Activated CD8-positive, alpha-beta memory T cell treated with anti-CD3 and anti-CD28 coated beads, Interleukin-2, amount 50 U/mL, for 1 hour (primary cell): Measurements from ENCODE around the gene ID4.

Source experiments
- DNase-seq: peaks from one replicate; pipeline ENCODE4 v3.0.0-alpha.2; 2020; ENCODE audit errors: extremely low read depth

The ID4 gene

GRCh38 chr6:19860235-19860877, 23.2 kb downstream of the ID4 start:
- DNase-seq, result no peak

DNA sequence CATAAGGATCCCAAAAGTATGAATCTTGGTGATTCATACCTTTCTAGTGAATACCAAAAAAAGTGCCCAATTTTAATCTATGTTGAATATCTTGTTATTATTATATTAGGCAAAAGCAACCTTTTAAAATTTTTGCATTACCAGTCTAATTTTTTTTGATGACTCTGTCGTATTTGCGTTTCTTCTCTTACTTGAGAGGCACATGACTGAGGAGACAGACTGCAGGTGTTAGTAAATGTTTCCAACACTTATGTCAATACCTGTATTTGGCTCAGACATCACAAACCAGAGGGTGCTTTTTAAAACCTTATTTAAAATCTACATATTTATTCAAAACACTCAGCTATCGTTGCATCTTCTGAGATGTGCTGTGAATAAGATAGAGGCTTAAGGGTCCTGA, 27.1 kb downstream of the ID4 start:
- DNase-seq, result no peak

GRCh38 chr6:19865178-19865577, 28.0 kb downstream of the ID4 start:
- DNase-seq, result no peak

DNA sequence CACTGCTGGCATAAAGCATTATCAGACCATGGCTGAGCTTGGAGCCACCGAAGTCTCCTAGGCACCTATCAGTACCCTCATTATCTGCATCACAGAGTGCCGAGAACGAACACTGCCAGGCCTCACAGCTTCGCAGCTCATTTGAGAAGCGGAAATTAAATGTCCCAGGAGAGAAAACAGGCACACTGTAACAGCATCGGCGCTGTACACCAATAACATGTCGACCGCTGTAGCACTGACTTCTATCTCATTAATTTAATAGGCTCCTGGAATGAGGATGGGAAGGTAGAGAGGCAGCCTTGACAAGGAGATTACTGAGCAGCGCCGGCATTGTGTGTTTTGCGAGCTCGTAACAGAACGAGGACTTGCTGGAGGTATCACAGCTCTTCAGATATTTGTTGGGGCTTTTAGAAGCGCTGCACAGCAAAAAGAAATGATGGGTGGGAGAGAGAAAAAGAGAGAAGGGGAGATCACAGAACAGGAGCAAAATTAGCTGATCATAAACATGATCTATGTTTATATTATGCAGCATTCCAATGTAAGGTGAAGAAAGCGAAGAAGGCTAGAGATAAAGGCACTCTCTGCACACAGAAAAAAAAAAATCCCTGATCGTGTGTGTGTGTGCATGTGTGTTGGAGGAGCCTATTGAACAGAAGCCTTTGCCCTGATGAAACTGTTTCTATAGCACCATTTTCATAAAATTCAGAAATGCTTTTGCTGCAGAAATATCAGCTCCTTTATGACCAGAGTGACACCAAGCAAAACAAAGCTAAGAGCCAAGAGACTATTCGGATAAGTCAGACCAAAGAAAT, 29.2 kb downstream of the ID4 start:
- no peak for DNase-seq

DNA sequence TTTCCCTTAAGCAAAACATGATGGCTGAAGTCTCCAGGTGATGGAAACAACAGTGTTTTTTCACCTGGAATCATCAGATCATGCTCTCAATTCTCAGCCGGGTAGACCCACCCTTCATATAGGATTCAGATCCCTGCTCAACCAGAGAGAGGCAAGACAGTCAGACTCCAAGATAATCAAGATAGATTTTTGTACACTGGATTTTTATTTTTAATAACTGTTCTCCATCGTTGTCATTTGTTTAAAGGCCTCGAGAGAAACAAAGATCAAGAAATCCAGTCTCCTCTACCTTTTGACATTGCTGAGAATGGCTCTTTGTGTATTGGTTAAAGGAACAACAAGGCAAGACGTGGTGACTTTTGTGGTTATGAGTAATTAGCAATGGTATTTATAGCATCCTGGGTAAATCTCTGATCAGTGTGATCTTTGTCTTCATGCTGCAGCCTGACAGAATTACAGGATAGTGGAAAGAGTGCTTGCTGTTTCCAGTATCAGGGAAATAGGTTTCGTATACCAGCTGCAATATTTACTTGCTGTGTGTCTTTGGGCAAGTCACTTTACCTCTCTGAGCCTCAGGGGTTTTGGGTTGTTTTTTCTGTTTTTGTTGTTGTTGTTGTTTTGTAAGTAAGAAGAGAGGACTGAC, 29.9 kb downstream of the ID4 start:
- no peak for DNase-seq

DNA sequence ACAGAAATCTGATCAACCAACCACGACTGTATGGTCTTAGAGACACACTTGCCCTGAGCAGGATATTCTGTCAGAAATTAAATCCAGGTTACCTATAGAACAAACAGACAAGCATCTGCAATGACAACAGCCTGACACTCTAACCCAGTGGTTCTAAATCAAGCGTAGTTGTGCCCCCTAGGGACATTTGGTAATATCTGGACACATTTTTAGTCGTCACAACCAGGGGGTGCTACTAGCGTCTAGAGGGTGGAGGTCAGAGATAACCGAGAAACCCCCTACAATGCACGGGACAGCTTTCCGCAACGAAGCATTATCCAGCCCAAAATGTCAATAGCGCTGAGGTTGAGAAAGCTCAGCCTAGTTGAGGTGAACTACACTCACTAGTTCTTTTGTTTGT, 32.3 kb downstream of the ID4 start:
- DNase-seq, result no peak

GRCh38 chr6:19870322-19870721, 33.2 kb downstream of the ID4 start:
- no peak for DNase-seq

- no peak for DNase-seq
These were observed 35.9 kb downstream of the ID4 start for GRCh38 chr6:19873031-19873430.

DNA sequence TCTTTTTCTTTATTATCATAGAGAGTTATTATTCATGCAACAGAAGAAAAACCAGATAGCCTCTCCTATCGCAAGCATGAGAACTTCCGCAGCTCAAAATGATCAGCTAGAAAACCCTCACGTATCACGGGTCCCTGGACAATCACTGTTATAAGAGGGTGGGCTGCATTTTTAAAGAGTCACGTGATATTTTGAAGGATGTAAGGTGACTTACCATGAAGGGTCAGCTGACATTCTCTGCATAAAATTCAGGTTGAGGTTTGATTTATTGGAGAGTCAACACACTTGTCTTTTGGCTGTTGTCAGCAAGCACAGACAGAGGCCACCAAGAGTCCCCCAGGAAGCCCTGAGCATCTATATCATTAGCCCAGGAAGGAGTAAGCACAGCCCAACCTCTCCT, 39.5 kb downstream of the ID4 start:
- DNase-seq, result no peak

DNA sequence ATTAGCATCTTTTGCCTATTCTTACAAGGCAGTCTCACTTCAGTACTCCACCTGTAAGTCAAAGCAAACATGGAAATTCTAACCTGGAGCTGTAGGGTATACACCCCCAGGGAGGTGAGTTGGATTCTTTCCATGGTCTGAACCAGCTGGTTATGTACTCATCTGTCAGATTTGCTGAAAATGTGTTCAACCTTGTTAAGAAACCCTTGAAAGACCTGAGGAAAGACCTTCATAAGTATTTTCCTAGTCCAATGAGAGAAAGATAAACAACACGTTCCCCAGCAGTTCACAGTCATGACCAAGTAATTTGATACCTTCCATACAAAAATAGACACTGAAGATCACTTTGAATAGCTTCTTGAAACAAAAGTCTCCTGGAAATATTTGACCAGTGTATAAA, 42.5 kb downstream of the ID4 start:
- DNase-seq, result no peak

- no peak for DNase-seq
These were observed 42.9 kb downstream of the ID4 start for GRCh38 chr6:19880066-19880465.

DNA sequence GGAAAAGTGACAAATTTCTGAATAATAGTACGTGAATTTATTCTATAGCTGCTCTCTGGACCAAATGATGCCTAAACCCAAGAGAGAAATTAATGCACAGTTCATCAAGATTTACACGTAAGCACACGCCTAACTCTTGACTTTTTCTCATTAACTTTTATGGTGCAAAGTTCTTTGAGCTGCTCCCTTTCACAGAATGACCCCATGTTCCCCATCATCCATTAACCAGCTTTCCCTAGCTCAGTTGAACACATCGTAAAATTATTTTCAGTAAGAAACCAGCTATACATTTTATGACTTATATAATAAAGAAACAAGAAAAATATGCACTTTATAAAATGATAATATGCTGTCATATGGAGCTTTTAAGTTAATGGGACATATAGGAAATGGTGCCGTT, 54.3 kb downstream of the ID4 start:
- no peak for DNase-seq
